ENCODE measurements around the gene ERAL1. TPM values are rescaled to one million over a fixed set of nuclear protein-coding genes. Genes with fewer than 3 reads are reported as not detected.

Gene ERAL1
- total RNA-seq, 2 donors from 2014 or later: 33.9 to 74.1 TPM

Other genes with a start within 250 kb of the ERAL1 start
- 10 to 100 TPM; 29.7 to 32.2 TPM for gene RSKR, start 240.8 kb upstream of the ERAL1 start, total RNA-seq
- gene BLTP2, start 209.9 kb upstream of the ERAL1 start, total RNA-seq: 100 to 1,000 TPM; 155 to 156 TPM
- 10 to 100 TPM; 43.5 to 46.2 TPM for gene SDF2, start 193.1 kb upstream of the ERAL1 start, total RNA-seq
- 10 to 100 TPM; 70.0 to 91.8 TPM for gene SUPT6H, start 192.8 kb upstream of the ERAL1 start, total RNA-seq
- gene PROCA1, start 143.1 kb upstream of the ERAL1 start, total RNA-seq: 1 to 10 TPM; 5.7 to 6.4 TPM
- gene RAB34, start 137.1 kb upstream of the ERAL1 start, total RNA-seq: 10 to 100 TPM; 20.5 to 46.4 TPM
- gene RPL23A, start 135.0 kb upstream of the ERAL1 start, total RNA-seq: 1,000 to 10,000 TPM; 2,221 to 2,736 TPM
- 10 to 100 TPM in 1 of 2 donors, 1 to 10 TPM in 1; 4.4 to 10.2 TPM for gene TLCD1, start 128.8 kb upstream of the ERAL1 start, total RNA-seq
- gene NEK8, start 126.2 kb upstream of the ERAL1 start, total RNA-seq: 1 to 10 TPM; 5.3 to 6.4 TPM
- 100 to 1,000 TPM in 1 of 2 donors, 10 to 100 TPM in 1; 88.3 to 168 TPM for gene TRAF4, start 111.0 kb upstream of the ERAL1 start, total RNA-seq
- 10 to 100 TPM; 15.1 to 24.9 TPM for gene FAM222B, start 12.2 kb upstream of the ERAL1 start, total RNA-seq
- gene FLOT2, start 42.7 kb downstream of the ERAL1 start, total RNA-seq: 100 to 1,000 TPM in 1 of 2 donors, 10 to 100 TPM in 1; 44.9 to 102 TPM
- 10 to 100 TPM; 33.8 to 36.5 TPM for gene DHRS13, start 48.1 kb downstream of the ERAL1 start, total RNA-seq
- gene PHF12, start 96.5 kb downstream of the ERAL1 start, total RNA-seq: 10 to 100 TPM; 46.2 to 71.7 TPM
- gene SEZ6, start 151.0 kb downstream of the ERAL1 start, total RNA-seq: under 1 TPM in 1 of 2 donors, not detected in 1; 0.43 TPM
- 1 to 10 TPM; 3.0 to 8.8 TPM for gene PIPOX, start 188.1 kb downstream of the ERAL1 start, total RNA-seq